Activated effector memory CD4-positive, alpha-beta T cell treated with Interleukin-2 at 50 U/mL for 16 hours (primary cell): ENCODE results near the gene C6orf136.
"Not testable (repeated sequence)": the region's sequence is repeated elsewhere in the genome, so short reads cannot be mapped to it uniquely, and the experiment has no call there.

ENCODE experiments used
- DNase-seq: peaks from one replicate; pipeline ENCODE4 v3.0.0-alpha.2; 2020

C6orf136 gene

GRCh38 chr6:30664994-30665767 is 18.2 kb downstream of the C6orf136 start:
- no peak for DNase-seq

- DNase-seq = not testable (repeated sequence)
Measured at GRCh38 chr6:30666300-30666699, 19.4 kb downstream of the C6orf136 start.

DNA sequence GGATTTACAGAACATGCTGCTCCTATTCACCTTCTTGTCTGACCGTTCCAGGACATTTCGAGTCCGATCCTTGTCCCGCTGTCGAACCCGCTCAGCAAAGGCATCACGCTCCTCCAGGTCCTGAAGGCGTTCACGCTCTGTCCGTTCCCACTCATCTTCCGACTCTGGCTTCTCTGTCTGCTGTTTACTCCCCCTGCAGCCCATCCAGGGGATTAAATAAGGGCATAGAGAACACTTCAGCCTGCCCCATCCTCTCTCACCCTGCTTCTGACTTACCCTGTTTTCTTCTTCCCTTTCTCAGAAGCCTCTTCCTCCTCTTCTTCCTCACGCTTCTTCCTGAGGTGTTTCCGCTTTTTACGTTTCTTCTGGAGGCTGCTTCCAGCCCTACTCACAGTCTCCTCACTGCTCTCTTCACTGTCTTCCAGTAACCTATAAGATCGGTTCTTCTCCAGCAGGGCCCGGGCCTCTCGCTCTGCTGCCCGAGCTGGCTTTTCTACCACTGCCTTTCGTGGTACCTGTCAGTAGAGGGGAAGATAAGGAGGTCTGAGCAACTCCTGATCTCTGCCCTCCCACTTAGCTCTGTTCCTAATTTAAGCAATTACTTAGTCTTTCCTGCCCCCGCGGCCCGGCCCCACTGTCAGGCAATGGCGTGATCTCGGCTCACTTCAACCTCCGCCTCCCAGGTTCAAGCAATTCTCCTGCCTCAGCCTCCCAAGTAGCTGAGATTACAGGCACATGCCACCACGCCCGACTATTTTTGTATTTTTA is 24.0 kb downstream of the C6orf136 start:
- no peak for DNase-seq

GRCh38 chr6:30672445-30673253 is 25.7 kb downstream of the C6orf136 start, which contains the start of gene DHX16:
Gene DHX16 (minus strand): TSS chr6:30673006. CDS start chr6:30672841, 165 bp downstream.
- DNase-seq = peak; percentile 83

GRCh38 chr6:30676660-30677285 is 29.8 kb downstream of the C6orf136 start:
- no peak for DNase-seq

GRCh38 chr6:30678964-30679726 is 32.2 kb downstream of the C6orf136 start:
- DNase-seq = peak; percentile 85

DNA sequence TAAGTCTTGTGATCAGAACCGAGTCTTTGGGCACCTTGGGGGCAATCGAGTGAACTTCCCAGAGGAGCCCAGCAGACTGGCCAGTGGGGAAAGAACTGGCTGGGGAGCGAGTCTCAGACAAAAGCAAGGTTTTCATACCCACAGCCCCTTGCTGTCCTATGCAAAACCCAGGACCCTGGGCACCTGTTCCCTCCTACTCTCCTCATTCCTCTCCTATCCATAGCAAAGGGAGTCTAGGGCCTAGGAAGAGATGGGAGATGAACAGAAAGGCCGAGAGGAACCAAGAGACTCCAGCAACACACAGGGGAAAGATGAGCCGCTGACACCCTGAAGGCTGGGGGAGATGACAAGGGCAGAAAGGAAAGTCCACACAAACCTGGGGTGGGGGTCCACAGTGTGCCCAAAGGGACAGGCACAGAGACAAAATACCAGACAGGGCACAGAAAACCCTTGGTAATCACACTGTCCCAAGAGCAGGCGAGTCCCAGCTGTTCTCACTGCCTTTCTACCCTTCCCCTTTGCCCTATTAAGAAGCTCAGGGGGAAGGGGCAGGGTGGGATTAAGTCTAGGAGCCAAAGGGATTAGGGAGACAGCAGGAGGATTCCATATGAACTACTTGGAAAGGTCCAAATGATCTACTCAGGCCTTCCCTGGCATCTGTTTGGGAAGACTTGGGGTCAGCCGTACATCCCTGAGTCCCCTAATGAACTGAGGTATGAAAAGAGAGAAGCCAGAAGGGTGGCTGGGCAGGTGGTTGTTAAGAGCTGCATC is 33.0 kb downstream of the C6orf136 start:
- no peak for DNase-seq

- no peak for DNase-seq
Measured at GRCh38 chr6:30681766-30682142, 34.8 kb downstream of the C6orf136 start.

DNA sequence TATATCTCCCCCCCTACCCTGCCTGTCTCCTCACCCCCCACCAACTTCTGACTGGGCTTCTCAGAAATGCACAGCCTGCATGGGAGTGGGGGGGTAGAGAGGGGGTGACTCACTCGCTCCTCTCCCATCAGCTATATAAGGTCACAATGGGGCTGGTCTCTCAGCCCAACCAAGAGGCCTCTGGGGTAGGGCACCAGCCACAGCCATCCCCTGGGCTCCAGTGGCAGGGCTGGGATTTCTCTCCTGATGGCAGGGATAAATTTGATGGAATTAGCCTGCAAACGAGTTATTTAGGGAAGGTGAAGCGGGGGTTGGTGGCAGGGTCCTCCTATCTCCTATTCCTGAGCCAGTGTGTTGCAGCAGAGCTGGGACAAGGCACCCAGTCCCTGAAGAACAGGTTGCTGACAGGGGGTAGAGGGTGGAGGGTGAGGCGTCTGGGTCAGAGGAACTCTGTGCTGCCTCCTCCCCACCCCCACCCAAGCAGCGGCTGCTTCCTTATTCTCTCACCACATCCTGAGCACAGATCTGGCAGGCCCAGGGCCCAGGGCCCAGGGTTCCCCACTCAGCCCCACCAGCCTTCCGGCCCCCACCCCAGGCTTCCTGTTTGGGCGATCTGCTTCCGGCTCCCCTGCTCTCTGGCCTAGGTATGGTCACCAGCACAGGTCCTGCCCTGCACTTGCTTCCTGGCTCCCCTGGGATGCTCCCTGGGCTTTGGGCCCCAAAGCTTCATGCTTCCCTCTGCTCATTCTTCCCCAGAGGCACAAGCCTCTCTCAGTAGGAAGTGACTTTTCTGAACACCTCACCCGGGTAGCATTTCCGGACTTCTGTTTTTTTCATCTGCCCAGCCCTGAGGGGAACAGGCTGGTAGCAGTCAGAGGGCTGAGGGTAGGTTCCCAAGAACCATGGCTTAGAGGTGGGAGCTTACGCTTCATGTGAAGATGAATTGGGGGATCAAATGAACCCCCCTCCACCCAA is 35.5 kb downstream of the C6orf136 start:
- peak; percentile 91 for DNase-seq

GRCh38 chr6:30683183-30683979 is 36.4 kb downstream of the C6orf136 start:
- no peak for DNase-seq

- no peak for DNase-seq
Measured at GRCh38 chr6:30683980-30684338, 37.0 kb downstream of the C6orf136 start.

- peak; percentile 41 for DNase-seq
Measured at GRCh38 chr6:30684386-30685156, 37.6 kb downstream of the C6orf136 start.

DNA sequence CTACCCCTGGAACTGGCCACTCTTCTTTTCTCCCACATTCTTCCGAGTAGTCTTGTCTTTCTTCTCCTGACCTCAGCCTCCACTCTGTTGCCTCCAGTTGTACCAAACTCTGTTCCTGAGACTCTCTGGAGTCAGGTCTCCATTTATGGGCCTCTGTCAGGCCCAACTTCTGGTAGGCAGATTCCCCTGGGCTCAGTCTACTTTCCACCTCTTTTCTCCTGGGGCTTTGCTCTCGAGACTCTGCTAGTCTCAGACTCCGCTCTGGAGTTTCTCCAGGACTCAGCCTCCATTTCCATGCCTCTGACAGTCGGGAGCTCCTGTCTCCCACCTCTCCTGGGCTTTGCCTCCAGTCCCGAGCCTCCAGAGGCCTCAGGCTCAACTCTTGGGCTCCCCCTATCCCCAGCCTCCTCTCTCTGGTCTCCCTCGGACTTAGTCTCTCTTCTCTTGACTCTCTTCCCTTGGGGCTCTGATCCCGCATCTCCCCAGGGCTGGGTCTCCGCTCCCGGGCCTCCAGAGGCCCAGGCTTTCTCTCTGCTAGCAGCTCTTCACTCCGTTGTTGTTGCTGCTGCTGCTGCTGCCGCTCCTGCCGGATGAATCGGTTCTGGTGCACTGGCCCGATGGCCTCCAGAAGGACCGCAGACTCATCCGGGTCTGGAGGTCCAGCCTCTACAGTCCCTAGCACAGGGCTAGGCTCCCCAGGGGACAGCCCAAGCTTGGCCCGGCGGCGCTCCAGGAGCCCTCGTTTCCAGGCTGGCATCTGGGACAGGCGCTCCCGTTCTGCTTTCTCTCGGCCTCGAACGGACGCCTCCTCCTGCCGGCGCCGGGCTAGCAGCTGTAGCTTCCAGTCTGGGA is 38.5 kb downstream of the C6orf136 start:
- DNase-seq = no peak

GRCh38 chr6:30686009-30686907 is 39.3 kb downstream of the C6orf136 start, which contains the start of gene PPP1R18:
Gene PPP1R18 (minus strand): TSS chr6:30686645. CDS start chr6:30686018, 627 bp downstream.
- DNase-seq = peak; percentile 82

DNA sequence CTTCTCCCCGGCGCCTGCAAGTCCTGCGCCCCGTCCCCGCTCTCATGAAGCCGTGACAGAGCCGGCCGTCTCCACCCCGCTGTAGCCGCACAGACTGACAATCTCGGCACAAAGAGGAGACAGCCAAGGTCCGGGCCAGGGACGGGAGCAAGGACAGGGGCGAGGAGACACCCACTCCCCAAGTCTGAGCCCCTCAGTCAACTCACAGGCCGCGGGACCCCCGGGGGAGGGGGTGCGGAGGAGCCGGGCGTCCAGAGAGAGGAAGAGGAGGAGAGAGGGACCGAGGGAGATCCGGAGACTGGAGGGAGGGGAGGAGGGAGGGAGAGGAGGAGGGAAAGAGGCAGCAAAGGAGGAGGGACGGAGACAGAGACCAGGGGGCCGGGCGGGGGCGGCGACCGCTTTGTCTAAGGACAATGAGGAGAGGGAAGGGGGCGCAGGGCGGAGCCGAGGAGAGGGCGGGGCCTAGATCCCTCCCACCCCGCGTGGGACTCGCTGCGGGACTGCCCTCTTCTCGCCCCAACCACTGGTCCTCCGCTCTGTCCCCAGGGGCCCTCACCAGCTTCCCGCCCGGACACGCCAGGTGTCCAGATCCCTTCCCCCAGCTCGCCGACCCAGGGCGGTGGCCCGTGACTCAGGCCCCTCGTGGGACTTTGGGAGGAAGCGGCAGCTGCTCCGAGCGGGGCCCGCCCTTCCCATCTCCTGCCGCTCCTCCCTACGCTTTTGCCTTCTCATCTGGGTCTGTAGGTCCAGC is 40.1 kb downstream of the C6orf136 start:
- DNase-seq = peak; percentile 69
